Endodermal cell (in vitro differentiated cells): ENCODE measurements around the gene OR1I1. TPM values are rescaled to one million over a fixed set of nuclear protein-coding genes. Genes with fewer than 3 reads are reported as not detected.
"Not testable (repeated sequence)": the region's sequence is repeated elsewhere in the genome, so short reads cannot be mapped to it uniquely, and the experiment has no call there.

Experiments used
- DNase-seq: peaks from one replicate; pipeline ENCODE4 v3.0.0-alpha.2; 2017
- H3K27ac ChIP-seq: 2 replicates; pipeline ENCODE4 v1.5.1; 2013; ENCODE audit warnings: mild to moderate bottlenecking, low read depth, low read length, moderate library complexity
- H3K27me3 ChIP-seq: 2 replicates; pipeline ENCODE4 v1.6.1; 2013; ENCODE audit warnings: mild to moderate bottlenecking, low read length, moderate library complexity; ENCODE audit not compliant: insufficient read depth, control insufficient read depth, poor library complexity, severe bottlenecking
- H3K36me3 ChIP-seq: 2 replicates; pipeline ENCODE4 v1.7.0; 2013; ENCODE audit warnings: mild to moderate bottlenecking, low read length, moderate library complexity; ENCODE audit not compliant: control insufficient read depth, insufficient read depth
- H3K4me1 ChIP-seq: one replicate; pipeline ENCODE4 v1.7.0; 2013; ENCODE audit warnings: low read length; ENCODE audit not compliant: control insufficient read depth, insufficient read depth
- H3K4me3 ChIP-seq: 2 replicates; pipeline ENCODE4 v1.5.1; 2013; ENCODE audit warnings: mild to moderate bottlenecking, low read length, moderate library complexity
- H3K9ac ChIP-seq: 2 replicates; pipeline ENCODE4 v1.6.1; 2013; ENCODE audit warnings: mild to moderate bottlenecking, low read length, moderate library complexity; ENCODE audit not compliant: poor library complexity, severe bottlenecking; ENCODE audit errors: extremely low read depth
- H3K9me3 ChIP-seq: 2 replicates; pipeline ENCODE4 v1.6.1; 2013; ENCODE audit warnings: mild to moderate bottlenecking, low read length, moderate library complexity; ENCODE audit not compliant: control insufficient read depth
- H3K27ac Mint-ChIP-seq: 2 replicates; pipeline ENCODE4 v1.8.0; 2020; ENCODE audit warnings: mixed read lengths
- H3K27me3 Mint-ChIP-seq: 2 replicates; pipeline ENCODE4 v1.8.0; 2021; ENCODE audit warnings: mild to moderate bottlenecking, mixed read lengths; ENCODE audit not compliant: insufficient read depth
- H3K36me3 Mint-ChIP-seq: 2 replicates; pipeline ENCODE4 v1.8.0; 2020; ENCODE audit warnings: low read depth, mixed read lengths
- H3K4me1 Mint-ChIP-seq: 2 replicates; pipeline ENCODE4 v1.8.0; 2020; ENCODE audit warnings: mixed read lengths
- H3K4me3 Mint-ChIP-seq: 2 replicates; pipeline ENCODE4 v1.8.0; 2020; ENCODE audit warnings: mild to moderate bottlenecking, moderate library complexity, mixed read lengths
- H3K9me3 Mint-ChIP-seq: 2 replicates; pipeline ENCODE4 v1.8.0; 2020; ENCODE audit warnings: mild to moderate bottlenecking, mixed read lengths
- WGBS, 2 experiments: methylation state at CpG; one replicate each; pipeline versions ENCODE4 v1.1.5 to v1.1.7; 2013; ENCODE audit warnings: missing lambda C conversion rate in 2 of 2, mixed read lengths in 1 of 2; ENCODE audit not compliant: insufficient coverage in 1 of 2, insufficient read length in 1 of 2; 5-methylcytosine and 5-hydroxymethylcytosine counted together
- total RNA-seq, 2 donors: library from RNA; stranded (reverse); fragmentation: NEBNext Ultra II Directional in 1 of 2; extraction: Animal tissue kit (Norgen Biotek cat#: 25700) in 1 of 2; gene quantifications; 2 replicates in 1 of 2; 3 replicates in 1 of 2; pipeline ENCODE4 v1.2.1, GENCODE V29; 2021
- TF ChIP-seq, protein P1 (sequence below): fragments of 200-600 bp; sonication (generic); conservative IDR thresholded peaks from 2 replicates; pipeline ENCODE4 v1.5.0; 2021; ENCODE audit warnings: antibody characterized with exemption, mild to moderate bottlenecking

OR1I1 gene
- total RNA-seq, 2 donors from 2014 or later, result not detected

DNA sequence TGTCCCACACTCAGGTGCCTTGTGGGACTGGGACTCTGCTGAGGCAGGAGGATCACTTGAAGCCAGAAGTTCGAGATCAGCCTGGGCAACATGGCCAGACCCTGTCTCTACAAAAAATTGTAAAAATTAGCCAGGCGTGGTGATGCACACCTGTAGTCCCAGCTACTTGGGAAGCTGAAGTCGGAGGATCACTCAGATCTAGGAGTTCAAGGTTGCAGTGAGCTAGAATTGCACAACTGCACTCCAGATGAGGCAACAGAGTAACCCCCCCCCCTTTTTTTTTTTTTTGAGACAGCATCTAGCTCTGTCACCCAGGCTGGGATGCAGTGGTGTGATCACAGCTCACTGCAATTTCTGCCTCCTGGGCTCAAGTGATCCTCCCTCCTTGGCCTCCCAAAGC lies 14.2 kb downstream of the OR1I1 start:
- H3K27ac Mint-ChIP-seq, result no peak overlapping the region
- no peaks in the 10 kb centered on the region for H3K4me1 Mint-ChIP-seq
- H3K27me3 Mint-ChIP-seq, result peaks cover 4% of the 10 kb centered on the region
- H3K9me3 Mint-ChIP-seq, result no peaks in the 10 kb centered on the region
- no peak overlapping the region for H3K4me3 ChIP-seq
- no peaks in the 10 kb centered on the region for H3K36me3 ChIP-seq
- H3K36me3 Mint-ChIP-seq, result no peaks in the 10 kb centered on the region
- no peaks in the 10 kb centered on the region for H3K27me3 ChIP-seq
- H3K9ac ChIP-seq, result no peak overlapping the region
- no peaks in the 10 kb centered on the region for H3K9me3 ChIP-seq
- no peaks in the 10 kb centered on the region for H3K4me1 ChIP-seq
- no peak overlapping the region for H3K27ac ChIP-seq
- DNase-seq, result no peak
- TF ChIP-seq, protein P1, sequence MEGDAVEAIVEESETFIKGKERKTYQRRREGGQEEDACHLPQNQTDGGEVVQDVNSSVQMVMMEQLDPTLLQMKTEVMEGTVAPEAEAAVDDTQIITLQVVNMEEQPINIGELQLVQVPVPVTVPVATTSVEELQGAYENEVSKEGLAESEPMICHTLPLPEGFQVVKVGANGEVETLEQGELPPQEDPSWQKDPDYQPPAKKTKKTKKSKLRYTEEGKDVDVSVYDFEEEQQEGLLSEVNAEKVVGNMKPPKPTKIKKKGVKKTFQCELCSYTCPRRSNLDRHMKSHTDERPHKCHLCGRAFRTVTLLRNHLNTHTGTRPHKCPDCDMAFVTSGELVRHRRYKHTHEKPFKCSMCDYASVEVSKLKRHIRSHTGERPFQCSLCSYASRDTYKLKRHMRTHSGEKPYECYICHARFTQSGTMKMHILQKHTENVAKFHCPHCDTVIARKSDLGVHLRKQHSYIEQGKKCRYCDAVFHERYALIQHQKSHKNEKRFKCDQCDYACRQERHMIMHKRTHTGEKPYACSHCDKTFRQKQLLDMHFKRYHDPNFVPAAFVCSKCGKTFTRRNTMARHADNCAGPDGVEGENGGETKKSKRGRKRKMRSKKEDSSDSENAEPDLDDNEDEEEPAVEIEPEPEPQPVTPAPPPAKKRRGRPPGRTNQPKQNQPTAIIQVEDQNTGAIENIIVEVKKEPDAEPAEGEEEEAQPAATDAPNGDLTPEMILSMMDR, result no peak
- H3K4me3 Mint-ChIP-seq, result no peak overlapping the region
- 69 to 77% methylated on average over 2 to 3 of the region's 3 CpGs for WGBS, 2 experiments

- 86 to 100% methylated on average over 4 to 6 of the region's 6 CpGs for WGBS, 2 experiments
- not testable (repeated sequence) for H3K27me3 Mint-ChIP-seq
Observed at GRCh38 chr19:15097980-15098379, 16.0 kb downstream of the OR1I1 start.

GRCh38 chr19:15098460-15098859 lies 16.4 kb downstream of the OR1I1 start:
- TF ChIP-seq, protein P1, result no peak
- H3K9ac ChIP-seq, result no peak overlapping the region
- no peak overlapping the region for H3K4me3 ChIP-seq
- H3K9me3 Mint-ChIP-seq, result peaks cover 10% of the 10 kb centered on the region
- no peaks in the 10 kb centered on the region for H3K4me1 ChIP-seq
- no peaks in the 10 kb centered on the region for H3K36me3 Mint-ChIP-seq
- peaks cover 4% of the 10 kb centered on the region for H3K27me3 Mint-ChIP-seq
- H3K4me3 Mint-ChIP-seq, result no peak overlapping the region
- H3K4me1 Mint-ChIP-seq, result no peaks in the 10 kb centered on the region
- no peak for DNase-seq
- H3K36me3 ChIP-seq, result no peaks in the 10 kb centered on the region
- 83 to 88% methylated on average over 7 to 10 of the region's 10 CpGs for WGBS, 2 experiments
- H3K27ac ChIP-seq, result no peak overlapping the region
- H3K27me3 ChIP-seq, result no peaks in the 10 kb centered on the region
- no peak overlapping the region for H3K27ac Mint-ChIP-seq
- H3K9me3 ChIP-seq, result no peaks in the 10 kb centered on the region

More at GRCh38 chr19:15097980-15098379, 16.0 kb downstream of the OR1I1 start:
- H3K9me3 Mint-ChIP-seq, H3K36me3 ChIP-seq, DNase-seq, H3K9me3 ChIP-seq, H3K4me3 Mint-ChIP-seq, H3K4me1 ChIP-seq, H3K9ac ChIP-seq, H3K27ac ChIP-seq, H3K27me3 ChIP-seq, H3K27ac Mint-ChIP-seq, H3K4me1 Mint-ChIP-seq, H3K4me3 ChIP-seq, H3K36me3 Mint-ChIP-seq: not testable (repeated sequence)

DNA sequence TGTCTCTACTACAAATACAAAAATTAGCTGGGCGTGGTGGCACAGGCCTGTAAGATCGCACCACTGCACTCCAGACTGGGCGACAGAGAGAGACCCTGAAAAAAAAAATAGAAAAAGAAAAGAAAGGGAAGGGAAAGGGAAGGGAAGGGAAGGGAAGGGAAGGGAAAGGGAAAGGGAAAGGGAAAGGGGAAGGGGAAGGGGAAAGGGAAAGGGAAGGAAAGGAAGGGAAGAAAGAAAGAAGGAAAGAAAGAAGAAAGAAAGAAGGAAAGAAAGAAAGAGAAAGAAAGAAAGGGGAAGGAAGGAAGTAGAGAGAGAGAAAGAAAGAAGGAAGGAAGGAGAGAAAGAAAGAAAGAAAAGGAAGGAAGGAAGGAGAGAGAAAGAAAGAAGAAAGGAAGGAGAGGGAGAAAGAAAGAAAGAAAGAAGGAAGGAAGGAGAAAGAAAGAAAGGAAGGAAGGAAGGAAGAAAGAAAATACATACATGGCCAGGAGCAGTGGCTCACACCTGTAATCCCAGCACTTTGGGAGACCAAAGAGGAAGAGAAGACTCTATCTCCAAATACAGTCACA lies 17.1 kb downstream of the OR1I1 start:
- H3K4me3 Mint-ChIP-seq, result no peak overlapping the region
- H3K27ac Mint-ChIP-seq, result no peak overlapping the region
- no peak overlapping the region for H3K4me3 ChIP-seq
- H3K27me3 Mint-ChIP-seq, result peaks cover 6% of the 10 kb centered on the region
- H3K9me3 Mint-ChIP-seq, result peaks cover 13% of the 10 kb centered on the region
- H3K9me3 ChIP-seq, result no peaks in the 10 kb centered on the region
- TF ChIP-seq, protein P1, result no peak
- no peaks in the 10 kb centered on the region for H3K4me1 Mint-ChIP-seq
- no peak for DNase-seq
- no peaks in the 10 kb centered on the region for H3K27me3 ChIP-seq
- no peak overlapping the region for H3K9ac ChIP-seq
- no peaks in the 10 kb centered on the region for H3K36me3 Mint-ChIP-seq
- 90 to 93% methylated on average over 3 of the region's 3 CpGs for WGBS, 2 experiments
- H3K27ac ChIP-seq, result no peak overlapping the region
- H3K4me1 ChIP-seq, result no peaks in the 10 kb centered on the region
- H3K36me3 ChIP-seq, result no peaks in the 10 kb centered on the region
